OCI-M2 (cell line): ENCODE data around the gene ANKRD61.
"Not testable (repeated sequence)": the region's sequence is repeated elsewhere in the genome, so short reads cannot be mapped to it uniquely, and the experiment has no call there.

ENCODE experiments used
- DNase-seq: peaks from one replicate; lab custom pipeline; 2025; ENCODE audit not compliant: unreplicated experiment; lab: John Stamatoyannopoulos, UW

Gene ANKRD61

GRCh38 chr7:6031567-6031966 is 391 bp downstream of the ANKRD61 start:
- no peak for DNase-seq

- DNase-seq = peak; percentile 24
These were observed 991 bp downstream of the ANKRD61 start for GRCh38 chr7:6032167-6032566.

GRCh38 chr7:6032641-6033040 is 1.5 kb downstream of the ANKRD61 start:
- no peak for DNase-seq

DNA sequence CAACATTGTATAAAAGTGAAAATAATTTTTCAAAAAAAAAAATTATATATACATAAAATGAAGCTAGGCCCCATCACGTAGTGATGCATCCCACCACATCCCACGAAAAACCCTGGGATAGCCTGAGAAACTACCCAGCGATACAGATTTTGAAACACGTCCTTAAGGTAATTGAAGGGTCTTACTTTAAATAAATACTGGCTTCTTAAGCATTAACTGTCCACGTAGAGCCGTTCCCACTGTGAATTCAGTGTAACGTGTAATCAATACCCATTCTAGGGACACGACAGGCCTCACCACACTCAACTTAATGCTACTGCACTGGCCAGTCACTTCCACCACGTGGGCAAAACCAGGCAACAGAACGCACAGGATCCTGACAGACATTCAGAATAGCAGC is 4.0 kb downstream of the ANKRD61 start:
- DNase-seq = no peak

DNA sequence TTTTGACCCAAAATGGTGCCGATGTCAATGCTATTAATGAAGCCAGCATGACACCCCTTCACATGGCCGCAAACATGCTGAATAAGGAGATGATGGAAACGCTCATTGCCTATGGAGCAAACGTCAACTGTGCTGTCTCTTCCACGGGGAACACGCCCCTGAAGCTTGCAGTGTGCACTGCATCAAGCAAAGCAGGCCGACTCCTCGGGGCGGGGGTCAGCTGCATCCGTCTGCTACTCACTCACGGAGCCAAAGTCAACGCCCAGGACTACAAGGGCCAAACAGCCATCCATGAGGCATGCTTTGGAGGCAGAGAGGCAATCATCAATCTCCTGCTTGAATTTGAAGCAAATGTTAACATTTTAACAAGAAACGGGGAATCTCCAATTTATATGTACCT is 4.5 kb downstream of the ANKRD61 start:
- DNase-seq = no peak

GRCh38 chr7:6049780-6050179 is 18.6 kb downstream of the ANKRD61 start:
- no peak for DNase-seq

GRCh38 chr7:6051185-6051584 is 20.0 kb downstream of the ANKRD61 start:
- not testable (repeated sequence) for DNase-seq

DNA sequence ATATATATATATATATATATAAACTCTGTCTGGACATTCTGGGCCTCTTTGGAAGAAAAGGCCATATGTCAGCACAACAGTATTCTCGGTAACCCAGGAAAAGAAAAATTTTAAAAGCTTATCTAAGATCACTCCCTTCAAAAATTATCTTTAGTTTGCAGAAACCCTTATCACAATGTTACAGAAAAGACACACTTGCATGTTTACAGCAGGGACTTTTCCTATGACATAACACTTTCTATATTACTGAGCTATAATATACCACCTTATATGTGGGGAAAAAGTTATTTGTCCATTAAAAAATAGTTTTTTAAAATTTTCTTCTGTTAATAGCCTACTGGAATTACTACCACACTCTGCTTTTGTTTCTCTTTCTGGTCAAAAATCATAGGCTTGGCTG is 25.4 kb downstream of the ANKRD61 start:
- DNase-seq = no peak

GRCh38 chr7:6057316-6058129 is 26.3 kb downstream of the ANKRD61 start:
- DNase-seq = no peak

DNA sequence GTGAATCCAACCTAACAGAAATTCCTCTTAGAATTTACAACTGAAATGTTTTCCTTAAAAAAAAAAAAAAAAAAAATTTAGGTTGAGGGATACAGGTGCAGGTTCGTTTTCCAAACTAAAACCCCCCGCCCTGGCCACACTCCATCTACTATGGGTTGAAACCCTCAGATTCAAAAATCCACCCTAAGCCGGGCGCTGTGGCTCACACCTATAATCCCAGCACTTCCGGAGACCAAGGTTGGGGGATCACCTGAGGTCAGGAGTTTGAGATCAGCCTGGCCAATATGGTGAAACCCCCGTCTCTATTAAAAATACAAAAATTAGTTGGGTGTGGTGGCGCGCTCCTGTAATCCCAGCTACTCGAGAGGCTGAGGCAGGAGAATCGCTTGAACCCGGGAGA is 28.8 kb downstream of the ANKRD61 start:
- DNase-seq = not testable (repeated sequence)

DNA sequence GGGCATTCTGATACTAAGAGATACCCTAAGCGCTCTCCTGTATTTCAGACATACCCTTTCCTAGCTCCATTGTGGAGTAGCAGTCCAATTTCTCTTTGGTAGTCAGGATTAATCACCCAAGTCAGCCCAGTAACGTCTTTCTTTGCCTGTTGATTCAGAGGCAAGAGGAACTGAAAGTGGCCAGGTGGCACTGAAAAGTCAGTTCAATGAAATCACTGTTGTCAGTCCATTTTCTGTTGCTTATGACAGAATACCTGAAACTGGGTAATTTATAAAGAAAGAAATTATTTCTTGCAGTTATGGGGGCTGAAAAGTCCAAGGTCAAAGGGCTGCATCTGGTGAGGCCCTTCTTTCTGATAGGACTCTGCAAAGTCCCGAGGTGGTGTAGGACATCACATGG is 40.2 kb downstream of the ANKRD61 start:
- DNase-seq = no peak

DNA sequence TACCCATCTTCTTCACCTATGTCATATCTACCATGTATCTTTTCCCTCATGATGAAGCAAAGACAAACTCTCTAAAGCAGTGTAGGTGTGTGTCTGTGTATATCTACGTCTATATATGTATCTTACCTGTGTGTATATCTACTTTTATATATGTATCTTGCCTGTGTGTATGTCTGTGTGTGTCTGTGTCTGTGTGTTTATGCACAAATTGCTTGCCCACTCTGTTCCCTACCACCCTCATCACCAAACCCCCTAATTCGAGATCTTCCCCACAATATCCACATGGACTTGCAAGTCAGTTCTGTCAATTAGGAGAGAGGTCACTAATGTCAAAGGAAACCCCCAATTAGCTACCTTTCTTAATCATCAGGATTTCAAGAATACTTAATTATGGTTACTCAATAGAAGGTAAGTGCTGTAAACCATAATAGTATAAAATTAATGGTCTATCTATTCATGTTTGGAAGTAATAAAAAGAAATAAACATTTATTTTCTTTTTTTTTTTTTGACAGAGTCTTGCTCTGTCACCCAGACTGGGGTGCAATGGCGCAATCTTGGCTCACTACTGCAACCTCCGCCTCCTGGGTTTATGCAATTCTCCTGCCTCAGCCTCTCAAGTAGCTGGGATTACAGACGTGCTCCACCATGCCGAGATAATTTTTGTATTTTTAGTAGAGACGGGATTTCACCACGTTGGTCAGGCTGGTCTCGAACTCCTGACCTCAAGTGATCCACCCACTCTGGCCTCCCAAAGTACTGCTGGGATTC is 43.6 kb downstream of the ANKRD61 start:
- no peak for DNase-seq

GRCh38 chr7:6078548-6078947 is 47.4 kb downstream of the ANKRD61 start:
- DNase-seq = no peak

GRCh38 chr7:6083047-6083446 is 51.9 kb downstream of the ANKRD61 start:
- not testable (repeated sequence) for DNase-seq
